ENCODE data around the gene TIMM23. TPM values are rescaled to one million over a fixed set of nuclear protein-coding genes. Genes with fewer than 3 reads are reported as not detected.
A peak's percentile ranks its signal among the peaks of the same experiment; 100 is the strongest.
"Not testable (repeated sequence)": the region's sequence is repeated elsewhere in the genome, so short reads cannot be mapped to it uniquely, and the experiment has no call there.

Gene TIMM23
- total RNA-seq, 1 donor from 2014 or later, result 65.0 TPM

DNA sequence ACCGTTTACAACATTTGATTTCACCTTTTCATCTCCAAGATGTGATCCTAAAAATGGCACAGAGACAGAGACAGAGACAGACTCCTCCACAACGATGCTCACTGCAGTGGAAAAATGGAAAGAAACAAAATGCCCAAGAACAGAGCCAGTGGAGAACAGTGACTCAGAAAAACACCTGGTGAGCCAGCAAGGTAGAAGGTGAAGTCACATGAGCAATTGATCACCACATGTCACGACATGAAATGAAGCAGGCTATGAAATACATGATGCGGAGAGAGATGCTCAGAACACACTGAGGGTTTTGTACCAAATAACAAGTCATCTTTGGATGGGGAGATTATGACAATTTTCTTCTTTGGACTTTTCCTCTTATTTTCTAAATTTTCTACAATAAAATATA, 70.2 kb downstream of the TIMM23 start:
- TF ChIP-seq, protein P1, sequence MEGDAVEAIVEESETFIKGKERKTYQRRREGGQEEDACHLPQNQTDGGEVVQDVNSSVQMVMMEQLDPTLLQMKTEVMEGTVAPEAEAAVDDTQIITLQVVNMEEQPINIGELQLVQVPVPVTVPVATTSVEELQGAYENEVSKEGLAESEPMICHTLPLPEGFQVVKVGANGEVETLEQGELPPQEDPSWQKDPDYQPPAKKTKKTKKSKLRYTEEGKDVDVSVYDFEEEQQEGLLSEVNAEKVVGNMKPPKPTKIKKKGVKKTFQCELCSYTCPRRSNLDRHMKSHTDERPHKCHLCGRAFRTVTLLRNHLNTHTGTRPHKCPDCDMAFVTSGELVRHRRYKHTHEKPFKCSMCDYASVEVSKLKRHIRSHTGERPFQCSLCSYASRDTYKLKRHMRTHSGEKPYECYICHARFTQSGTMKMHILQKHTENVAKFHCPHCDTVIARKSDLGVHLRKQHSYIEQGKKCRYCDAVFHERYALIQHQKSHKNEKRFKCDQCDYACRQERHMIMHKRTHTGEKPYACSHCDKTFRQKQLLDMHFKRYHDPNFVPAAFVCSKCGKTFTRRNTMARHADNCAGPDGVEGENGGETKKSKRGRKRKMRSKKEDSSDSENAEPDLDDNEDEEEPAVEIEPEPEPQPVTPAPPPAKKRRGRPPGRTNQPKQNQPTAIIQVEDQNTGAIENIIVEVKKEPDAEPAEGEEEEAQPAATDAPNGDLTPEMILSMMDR (conservative IDR thresholded peaks at IDR 0.05), result no peak
- Mint-ChIP-seq H3K4me3 (no peak overlapping the region), H3K36me3 (no peaks in the 10 kb centered on the region), H3K27me3 (peaks cover 13% of the 10 kb centered on the region), H3K27ac (no peak overlapping the region), H3K4me1 (ENCODE audit: unreplicated experiment) (no peaks in the 10 kb centered on the region), H3K9me3 (no peaks in the 10 kb centered on the region)
- DNase-seq (ENCODE audit: extremely low spot score, unreplicated experiment), result no peak

DNA sequence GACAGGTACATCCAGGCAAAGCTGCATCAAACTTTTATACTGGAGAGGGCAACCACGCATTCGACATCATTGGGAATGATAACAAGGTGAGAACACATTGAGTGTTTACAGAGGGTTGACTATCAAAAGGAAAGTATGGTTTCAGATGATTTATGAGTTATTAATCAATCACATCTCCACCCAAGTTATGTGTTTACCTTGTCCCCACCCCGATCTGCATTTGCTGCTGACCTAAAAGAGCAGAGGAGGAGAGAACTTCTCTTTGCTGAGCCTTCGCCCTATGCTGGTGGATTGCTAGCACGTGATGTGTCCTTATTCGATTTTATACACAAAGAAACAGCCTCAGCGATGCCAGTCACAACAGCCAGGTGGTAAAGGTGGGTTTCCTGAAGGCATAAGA, 74.0 kb downstream of the TIMM23 start, which contains the start of gene MSMB:
Gene MSMB (minus strand): TSS at position 9 of the 400 bp plus-strand sequence. CDS start 32 bp downstream, outside the sequence.
- no peak within 1 kb of the TSS for H3K27ac Mint-ChIP-seq

DNA sequence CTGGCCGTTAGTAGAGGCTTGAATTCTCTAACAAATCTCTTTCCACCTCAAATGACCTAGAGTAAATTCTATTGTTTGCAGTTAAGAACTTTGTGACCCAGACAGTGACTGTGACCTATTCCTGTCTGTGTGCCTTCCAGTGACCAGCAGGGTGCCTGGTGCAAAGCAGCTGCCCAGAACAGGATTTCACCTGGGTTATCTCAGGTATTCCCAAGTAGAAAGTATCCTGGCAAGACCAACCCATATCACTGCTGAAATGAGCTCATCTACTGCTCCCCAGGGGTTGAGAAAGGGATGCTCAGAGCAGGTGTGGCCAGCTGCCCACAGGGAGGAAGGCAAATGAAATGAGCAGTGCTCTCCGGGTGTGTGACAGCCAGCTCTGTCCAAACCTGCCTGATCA, 75.9 kb downstream of the TIMM23 start:
- Mint-ChIP-seq H3K4me1 (ENCODE audit: unreplicated experiment) (no peaks in the 10 kb centered on the region), H3K36me3 (no peaks in the 10 kb centered on the region), H3K27me3 (peaks cover 9% of the 10 kb centered on the region), H3K27ac (peak overlapping the region; percentile 76), H3K4me3 (no peak overlapping the region), H3K9me3 (no peaks in the 10 kb centered on the region)
- DNase-seq (ENCODE audit: extremely low spot score, unreplicated experiment), result no peak
- TF ChIP-seq, protein P1 (conservative IDR thresholded peaks at IDR 0.05), result no peak

More for the DNA sequence above, 74.0 kb downstream of the TIMM23 start, which contains the start of gene MSMB:
- TF ChIP-seq, protein P1 (conservative IDR thresholded peaks at IDR 0.05), result no peak
- H3K27me3 Mint-ChIP-seq, result peaks cover 9% of the 10 kb centered on the region
- no peaks in the 10 kb centered on the region for H3K36me3 Mint-ChIP-seq
- no peaks in the 10 kb centered on the region for H3K4me1 Mint-ChIP-seq (ENCODE audit: unreplicated experiment)
- no peaks in the 10 kb centered on the region for H3K9me3 Mint-ChIP-seq
- no peak within 1 kb of the TSS for H3K4me3 Mint-ChIP-seq
- no peak for DNase-seq (ENCODE audit: extremely low spot score, unreplicated experiment)

DNA sequence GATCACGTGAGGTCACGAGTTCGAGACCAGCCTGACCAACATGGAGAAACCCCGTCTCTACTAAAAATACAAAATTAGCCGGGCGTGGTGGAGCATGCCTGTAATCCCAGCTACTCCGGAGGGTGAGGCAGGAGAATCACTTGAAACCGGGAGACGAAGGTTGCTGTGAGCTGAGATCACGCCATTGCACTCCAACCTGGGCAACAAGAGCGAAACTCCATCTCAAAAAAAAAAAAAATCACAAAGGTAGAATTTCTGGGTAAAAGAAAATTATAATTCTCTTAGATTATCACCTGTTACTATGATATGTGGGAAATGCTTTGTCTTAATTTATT, 77.2 kb downstream of the TIMM23 start:
- H3K4me3 Mint-ChIP-seq; H3K9me3 Mint-ChIP-seq; H3K4me1 Mint-ChIP-seq (ENCODE audit: unreplicated experiment); H3K27ac Mint-ChIP-seq; DNase-seq (ENCODE audit: extremely low spot score, unreplicated experiment); H3K27me3 Mint-ChIP-seq; H3K36me3 Mint-ChIP-seq: not testable (repeated sequence)

DNA sequence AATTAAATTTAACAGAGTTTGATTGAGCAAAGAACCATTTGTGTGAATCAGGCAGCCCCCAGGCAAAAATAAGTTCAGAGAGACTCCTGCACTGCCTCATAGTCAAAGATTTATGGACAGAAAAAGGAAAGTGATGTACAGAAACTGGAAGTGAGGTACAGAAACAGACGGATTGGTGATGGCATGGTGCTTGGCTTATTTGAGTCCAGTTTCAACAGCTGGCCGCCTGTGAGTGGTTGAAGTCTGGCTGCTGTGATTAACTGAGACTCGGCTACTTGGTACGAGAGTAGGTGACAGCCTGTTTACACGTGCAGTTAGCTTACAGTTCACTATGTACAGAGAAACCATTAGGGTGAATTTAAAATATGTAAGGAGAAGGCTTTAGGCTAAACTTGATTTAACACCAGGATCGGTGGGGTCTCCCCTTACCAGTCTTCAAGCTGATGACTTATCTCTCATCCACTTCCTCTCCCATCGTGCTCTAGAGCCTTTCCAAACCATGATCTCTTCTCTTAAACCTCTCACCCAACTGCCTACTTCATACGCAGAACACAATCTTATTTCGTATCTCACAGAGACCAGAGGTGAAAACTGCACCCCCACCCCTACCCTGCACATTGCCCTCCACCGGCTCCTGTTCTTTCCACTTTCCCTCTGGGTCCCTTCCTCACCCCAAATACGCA, 78.8 kb downstream of the TIMM23 start:
- Mint-ChIP-seq H3K27ac (no peak overlapping the region), H3K27me3 (peaks cover 7% of the 10 kb centered on the region), H3K36me3 (no peaks in the 10 kb centered on the region), H3K4me3 (no peak overlapping the region), H3K4me1 (ENCODE audit: unreplicated experiment) (peaks cover 11% of the 10 kb centered on the region), H3K9me3 (no peaks in the 10 kb centered on the region)
- DNase-seq (ENCODE audit: extremely low spot score, unreplicated experiment), result no peak
- TF ChIP-seq, protein P1 (conservative IDR thresholded peaks at IDR 0.05), result no peak

DNA sequence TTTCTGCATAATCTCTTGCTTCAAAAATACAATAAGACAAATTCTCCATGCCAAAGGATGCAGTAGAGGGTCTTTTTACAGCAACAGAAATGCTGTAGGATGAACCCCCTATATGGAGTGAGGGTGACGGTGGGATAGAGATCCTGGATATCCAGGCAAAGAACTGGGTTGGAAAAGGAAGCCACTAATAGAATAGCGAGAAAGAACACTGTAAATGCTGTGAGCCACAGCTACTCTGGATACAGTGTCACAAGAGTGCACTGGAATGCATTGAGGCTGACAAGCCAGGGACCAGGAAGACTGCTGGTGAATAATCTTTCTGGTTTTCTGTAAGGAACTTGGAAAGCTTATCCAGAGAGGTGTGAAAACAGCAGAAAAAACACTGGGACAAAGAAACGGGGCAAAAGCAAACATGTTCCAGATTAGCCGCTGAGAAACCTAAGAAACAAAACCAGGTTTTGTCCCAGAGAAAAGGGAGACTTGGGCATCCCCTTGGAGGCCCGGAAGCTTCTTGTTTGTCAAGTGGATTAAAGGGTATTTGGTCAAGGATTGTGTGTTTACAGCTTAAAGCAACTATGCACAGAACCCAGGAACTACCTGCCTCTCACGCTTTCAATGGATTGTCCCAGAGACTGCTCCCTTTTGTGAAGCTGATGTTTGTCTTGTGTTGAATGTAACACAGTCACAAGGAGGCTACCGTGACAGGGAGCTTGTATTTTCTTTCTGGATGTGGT, 79.9 kb downstream of the TIMM23 start:
- no peak for DNase-seq (ENCODE audit: extremely low spot score, unreplicated experiment)
- Mint-ChIP-seq H3K9me3 (peaks cover 5% of the 10 kb centered on the region), H3K4me3 (no peak overlapping the region), H3K36me3 (no peaks in the 10 kb centered on the region), H3K27me3 (peaks cover 4% of the 10 kb centered on the region), H3K4me1 (ENCODE audit: unreplicated experiment) (peaks cover 11% of the 10 kb centered on the region), H3K27ac (peak overlapping the region; percentile 49)
- TF ChIP-seq, protein P1 (conservative IDR thresholded peaks at IDR 0.05), result no peak
